ENCODE data around the gene GRN.

Gene GRN

GRCh38 chr17:44344939-44345453 is at the start of gene GRN:
Gene GRN (plus strand): TSS chr17:44345302. CDS start chr17:44349165, 3,863 bp downstream.
- peak; percentile 99 for DNase-seq

- DNase-seq, result no peak
These were observed 47.1 kb upstream of the GRN start for GRCh38 chr17:44297975-44298374.

GRCh38 chr17:44304651-44305050 is 40.5 kb upstream of the GRN start:
- no peak for DNase-seq

DNA sequence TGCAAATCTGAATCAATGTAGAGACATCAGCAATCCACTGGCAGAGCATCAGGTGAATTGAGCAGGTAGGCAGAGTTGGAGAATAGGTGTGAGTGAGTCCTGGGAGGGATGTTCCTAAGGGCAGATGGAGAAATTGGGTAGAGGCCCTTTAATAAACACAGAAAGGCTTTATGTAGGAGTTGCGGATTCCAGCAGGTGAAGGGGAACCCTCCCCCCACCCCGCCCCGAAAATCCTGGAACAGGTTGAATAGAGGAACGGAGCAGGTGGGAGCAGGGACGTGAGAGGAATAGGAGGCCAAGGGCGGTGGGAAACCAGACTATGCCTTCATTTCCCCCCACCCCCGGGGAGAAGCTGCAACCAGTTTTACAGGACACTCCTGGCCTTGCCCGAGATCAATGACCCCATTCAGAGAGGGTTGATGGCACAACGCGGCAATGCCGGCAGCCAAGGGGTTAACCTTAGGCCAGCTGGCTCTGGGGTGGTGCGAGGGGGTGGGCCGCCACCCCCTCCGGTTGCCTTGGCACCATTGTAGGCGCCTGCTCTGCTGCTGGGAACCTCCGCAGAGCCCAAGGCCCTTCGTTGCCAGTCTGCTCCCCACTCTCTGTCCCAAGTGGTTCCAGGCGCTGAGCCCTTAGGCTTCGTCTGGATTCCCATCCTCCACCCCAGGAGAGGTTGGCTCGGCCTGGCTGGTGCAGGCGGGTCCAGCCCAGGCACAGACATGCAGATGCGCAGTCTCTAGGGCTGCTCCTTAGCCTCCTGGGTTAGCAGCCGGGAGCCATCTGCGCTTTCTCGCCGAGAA is 37.5 kb upstream of the GRN start:
- DNase-seq, result no peak

DNA sequence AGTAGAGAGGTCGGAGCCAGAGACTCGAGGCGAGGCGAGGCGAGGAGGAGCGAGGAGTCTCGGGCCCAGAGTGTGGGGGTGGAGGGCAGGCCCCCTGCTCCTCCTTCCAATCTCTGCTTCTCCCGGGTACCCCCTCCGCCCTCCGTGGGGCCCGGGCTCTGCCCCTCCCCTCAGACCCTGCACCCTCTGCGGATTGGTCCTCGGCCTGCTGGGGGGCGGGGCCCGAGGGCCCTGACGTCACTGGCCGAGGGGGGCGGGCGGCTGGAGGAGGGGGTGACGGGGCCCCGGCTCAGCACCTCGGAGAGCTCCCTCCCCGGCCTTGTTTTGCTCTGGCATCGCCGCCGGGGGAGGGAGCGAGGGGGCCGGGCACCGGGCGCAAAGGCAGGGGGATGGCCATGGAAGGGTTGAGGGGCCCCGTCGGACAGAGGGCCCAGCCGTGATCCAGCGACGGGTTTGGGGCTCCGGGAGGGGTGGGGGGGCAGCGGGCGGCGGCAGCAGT is 36.7 kb upstream of the GRN start, which contains the start of gene RUNDC3A:
RUNDC3A (plus strand) TSS at position 282 of the 499 bp plus-strand sequence. CDS start 232 bp downstream, outside the sequence.
- peak; percentile 55 for DNase-seq

- DNase-seq, result peak; percentile 36
These were observed 36.2 kb upstream of the GRN start for GRCh38 chr17:44308865-44309264.

- DNase-seq, result no peak
These were observed 35.6 kb upstream of the GRN start for GRCh38 chr17:44309472-44309871.

DNA sequence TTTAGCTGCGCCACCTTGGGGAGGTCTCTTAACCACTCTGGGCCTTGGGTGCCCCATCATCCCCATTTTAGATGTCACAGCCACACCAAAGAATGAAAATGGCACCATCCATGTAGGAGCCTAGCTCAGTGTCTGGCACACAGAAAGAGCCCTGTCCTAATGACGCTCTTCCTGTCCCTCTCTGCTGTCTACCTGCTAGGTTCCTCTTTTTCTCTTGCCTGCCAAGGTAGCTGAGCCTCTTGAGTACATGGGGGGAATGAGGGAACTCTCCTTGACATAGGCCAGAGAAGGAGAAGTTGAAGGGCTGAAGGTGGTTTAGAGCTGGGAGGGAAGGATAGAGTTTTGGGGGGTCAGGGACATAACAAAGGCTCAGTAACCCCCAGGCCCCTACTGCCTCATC is 34.9 kb upstream of the GRN start:
- DNase-seq, result no peak

DNA sequence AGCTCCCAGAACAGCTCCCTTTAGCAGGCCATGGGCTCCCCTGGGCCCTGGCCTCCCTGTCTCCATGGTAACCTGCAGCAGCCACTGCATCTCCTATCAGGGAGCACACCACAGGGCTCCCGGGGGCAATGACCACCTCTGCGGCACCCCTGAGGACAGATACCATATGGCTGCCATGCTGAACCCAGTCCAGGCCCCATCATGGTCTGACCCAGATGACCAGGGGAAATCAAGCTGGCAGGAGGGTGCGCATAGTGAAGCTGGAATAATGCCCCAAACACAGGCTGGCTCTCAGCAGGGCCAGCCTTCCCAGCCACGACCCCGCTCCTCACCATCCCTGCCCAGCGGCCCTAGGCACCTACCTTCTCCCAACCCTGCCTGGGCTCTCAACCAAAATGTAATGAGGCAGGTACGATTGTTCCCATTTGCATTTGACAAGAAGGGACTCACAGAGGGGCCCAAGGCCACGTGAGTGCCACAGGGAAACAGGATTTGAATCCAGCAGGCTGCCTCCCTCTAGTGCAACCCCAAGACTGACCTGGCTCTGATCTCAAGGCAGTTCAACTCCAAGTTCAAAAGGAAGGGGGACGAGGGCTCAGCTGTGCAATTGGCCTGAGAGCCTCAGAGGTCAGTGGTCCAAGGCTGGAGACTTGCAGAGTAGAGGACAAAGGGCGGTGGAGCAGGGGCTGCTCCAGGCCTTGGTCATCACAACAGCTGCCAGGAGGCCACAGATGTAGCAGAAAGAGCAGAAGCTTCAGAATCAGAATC is 34.3 kb upstream of the GRN start:
- DNase-seq, result no peak

DNA sequence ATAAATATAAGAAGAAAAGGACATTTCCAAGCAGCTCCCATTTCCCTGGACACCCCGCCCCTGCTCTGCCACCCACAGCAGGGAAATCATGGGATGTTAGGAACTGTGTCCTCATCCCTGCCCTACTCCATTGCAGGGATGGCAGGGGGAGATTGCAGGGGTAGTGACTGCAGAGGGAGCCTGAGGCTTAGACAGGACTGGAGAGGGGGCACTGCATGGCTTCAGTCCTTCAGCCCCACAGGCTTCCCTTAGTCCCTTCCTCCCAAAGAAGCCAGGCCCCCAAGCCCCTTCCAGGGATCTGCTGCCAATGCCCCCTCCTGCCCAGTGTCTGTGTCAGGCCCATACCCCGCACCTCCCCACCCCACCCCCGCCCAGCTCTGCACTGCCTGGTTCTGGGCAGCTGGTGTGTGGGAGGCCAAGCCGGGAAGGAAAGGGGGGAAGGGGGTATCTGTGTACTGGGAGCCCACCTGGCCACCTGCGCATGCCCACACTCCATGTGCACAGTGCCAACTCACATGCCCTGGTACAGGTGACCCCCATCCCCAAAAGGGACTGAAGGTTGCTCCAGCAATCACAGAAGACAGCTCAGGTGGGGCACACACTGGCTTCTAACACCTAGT is 33.4 kb upstream of the GRN start:
- no peak for DNase-seq

GRCh38 chr17:44312396-44313104 is 32.6 kb upstream of the GRN start:
- no peak for DNase-seq

DNA sequence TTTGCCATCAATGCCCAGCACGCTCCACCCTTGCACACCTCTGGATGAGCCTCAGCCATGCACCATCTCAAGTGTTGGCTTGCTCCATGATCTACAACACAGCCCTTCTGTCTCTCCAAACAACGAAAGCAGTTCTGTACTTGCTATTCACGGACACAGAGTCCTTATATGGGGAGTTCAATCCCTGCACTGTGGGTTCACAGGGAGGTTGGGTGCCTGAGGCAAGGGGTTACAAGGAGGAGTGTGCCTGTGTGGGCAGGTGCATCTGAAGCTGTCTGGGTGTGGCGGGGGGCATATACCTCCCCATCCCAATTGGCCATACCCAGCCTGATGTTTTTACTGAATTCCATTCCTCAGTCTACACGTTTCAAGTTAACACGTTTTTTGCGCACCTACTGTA is 31.1 kb upstream of the GRN start:
- no peak for DNase-seq

GRCh38 chr17:44314524-44314868 is 30.6 kb upstream of the GRN start:
- DNase-seq, result no peak

DNA sequence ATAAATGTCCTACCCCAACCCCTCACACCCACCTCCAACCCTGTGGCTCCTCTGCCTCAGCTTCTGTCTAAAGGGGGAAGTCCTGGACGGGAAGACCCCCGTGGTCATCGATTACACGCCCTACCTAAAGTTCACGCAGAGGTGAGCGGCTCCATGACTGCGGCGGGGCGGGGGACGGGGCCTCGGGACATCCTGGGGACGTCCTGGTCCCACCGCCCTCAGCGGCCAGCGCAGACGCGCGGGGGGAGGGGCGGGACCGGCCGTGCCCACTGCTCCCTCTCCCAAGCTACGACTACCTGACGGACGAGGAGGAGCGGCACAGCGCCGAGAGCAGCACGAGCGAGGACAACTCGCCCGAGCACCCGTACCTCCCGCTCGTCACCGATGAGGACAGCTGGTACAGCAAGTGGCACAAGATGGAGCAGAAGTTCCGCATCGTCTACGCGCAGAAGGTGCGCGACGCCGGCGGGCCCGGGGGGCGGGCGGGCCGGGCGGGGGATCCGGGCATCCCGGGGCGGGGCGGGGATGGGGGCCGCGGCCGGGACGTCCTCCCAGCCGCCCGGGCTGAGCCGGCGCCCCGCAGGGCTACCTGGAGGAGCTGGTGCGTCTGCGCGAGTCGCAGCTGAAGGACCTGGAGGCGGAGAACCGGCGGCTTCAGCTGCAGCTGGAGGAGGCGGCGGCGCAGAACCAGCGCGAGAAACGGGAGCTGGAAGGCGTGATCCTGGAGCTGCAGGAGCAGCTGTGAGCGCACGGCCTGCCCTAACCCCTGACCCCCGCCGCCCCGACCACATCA is 30.0 kb upstream of the GRN start:
- no peak for DNase-seq

- no peak for DNase-seq
These were observed 29.1 kb upstream of the GRN start for GRCh38 chr17:44315760-44316731.

DNA sequence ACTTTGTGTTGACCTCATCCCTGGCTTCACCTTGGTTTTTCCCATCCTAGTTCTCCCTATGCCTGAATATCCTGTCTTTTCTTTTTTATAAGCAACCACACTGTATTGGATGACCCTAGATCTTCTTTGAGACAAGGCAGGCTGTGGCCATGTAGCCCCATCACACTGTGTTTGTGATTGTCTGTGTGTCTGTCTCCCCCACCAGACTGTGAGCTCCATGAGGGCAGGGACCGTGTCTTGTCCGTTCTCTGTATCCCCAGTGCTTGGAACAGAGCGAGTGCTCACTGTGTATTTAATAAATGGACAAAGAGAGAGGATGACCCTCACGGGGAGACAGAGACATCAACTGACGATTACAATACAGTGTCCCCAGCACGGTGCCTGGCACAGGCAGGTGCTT is 27.6 kb upstream of the GRN start:
- DNase-seq, result no peak

- no peak for DNase-seq
These were observed 26.8 kb upstream of the GRN start for GRCh38 chr17:44318077-44318892.

- DNase-seq, result no peak
These were observed 25.0 kb upstream of the GRN start for GRCh38 chr17:44320066-44320465.

DNA sequence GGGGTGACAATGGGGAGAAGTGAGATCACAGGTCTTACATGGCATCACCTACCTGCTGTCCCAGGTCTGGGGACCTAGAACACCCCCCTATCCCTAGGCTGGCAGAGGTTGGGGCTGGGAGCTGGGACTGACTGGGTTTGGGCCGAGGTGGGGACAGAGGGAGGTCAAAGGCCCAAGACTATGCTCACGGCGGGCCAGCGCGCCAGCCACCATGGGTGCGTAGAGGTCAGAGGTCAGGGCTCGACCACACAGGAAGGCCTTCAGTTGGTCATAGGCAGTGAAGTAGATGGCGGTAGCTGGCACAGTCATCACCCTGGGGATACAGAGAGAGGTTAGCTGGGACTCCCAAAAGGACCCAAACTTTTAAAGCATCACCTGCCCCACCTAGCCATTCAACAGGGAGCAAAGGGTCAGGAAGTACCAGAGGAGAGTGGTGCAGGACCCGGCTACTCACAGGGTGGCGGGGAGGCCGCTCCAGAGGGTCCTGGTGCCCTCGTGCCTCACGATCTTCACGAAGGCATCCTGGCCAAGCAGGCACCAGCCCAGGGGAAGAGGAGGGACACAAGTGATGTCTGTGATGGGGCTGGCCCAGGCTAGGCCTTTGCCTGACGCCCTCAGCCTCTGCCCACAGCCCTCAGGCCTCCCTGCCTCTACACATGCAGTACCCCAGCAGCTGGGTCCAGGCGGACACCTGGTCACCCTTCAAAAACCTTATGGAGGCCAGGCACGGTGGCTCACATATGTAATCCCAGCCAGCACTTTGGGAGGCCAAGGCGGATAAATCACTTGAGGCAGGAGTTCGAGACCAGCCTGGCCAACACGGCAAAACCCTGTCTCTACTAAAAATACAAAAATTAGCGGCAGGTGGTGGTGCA is 23.6 kb upstream of the GRN start:
- DNase-seq, result no peak
